Ramos (cell line): ENCODE results near the gene RUNX3.

Experiments used
- in situ Hi-C: fragments of 300-500 bp; cut with MboI; formaldehyde crosslinking; loops from one replicate; pipeline ENCODE4 v1.14.3; 2022; ENCODE audit warnings: low sequenced_read_pairs; ENCODE audit not compliant: unreplicated experiment

The RUNX3 gene

DNA sequence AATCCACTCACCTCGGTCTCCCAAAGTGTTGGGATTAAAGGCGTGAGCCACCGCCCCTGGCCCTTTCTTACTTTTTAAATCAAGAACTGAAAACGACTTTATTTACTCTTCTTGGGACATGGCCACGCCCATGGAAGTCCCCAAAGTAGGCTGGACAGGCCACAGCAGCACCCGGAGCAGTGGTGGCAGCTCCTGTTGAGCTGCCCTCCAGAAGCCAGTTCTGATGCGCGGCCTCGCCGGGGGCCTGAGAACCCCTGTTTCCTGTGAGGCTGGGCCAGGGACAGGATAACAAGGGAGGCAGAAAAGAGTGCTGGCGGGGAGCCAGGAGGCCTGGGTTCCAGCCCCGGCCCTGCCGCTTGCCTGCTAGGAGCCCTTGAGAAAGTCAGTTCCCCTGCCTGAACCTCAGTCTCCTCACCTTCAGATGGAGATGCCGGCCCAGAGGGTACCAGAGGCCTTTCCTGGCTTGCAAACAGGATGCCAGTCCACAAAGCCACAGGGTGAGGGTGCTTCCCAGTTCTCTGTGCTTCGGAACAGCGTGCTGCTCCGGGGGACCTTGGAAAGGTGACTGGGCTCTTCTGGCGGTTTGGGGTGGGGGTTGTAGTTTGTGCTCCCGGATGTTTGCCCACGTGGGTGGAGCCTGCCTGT is 59.4 kb downstream of the RUNX3 start:
- in situ Hi-C loops, result no loop called here

DNA sequence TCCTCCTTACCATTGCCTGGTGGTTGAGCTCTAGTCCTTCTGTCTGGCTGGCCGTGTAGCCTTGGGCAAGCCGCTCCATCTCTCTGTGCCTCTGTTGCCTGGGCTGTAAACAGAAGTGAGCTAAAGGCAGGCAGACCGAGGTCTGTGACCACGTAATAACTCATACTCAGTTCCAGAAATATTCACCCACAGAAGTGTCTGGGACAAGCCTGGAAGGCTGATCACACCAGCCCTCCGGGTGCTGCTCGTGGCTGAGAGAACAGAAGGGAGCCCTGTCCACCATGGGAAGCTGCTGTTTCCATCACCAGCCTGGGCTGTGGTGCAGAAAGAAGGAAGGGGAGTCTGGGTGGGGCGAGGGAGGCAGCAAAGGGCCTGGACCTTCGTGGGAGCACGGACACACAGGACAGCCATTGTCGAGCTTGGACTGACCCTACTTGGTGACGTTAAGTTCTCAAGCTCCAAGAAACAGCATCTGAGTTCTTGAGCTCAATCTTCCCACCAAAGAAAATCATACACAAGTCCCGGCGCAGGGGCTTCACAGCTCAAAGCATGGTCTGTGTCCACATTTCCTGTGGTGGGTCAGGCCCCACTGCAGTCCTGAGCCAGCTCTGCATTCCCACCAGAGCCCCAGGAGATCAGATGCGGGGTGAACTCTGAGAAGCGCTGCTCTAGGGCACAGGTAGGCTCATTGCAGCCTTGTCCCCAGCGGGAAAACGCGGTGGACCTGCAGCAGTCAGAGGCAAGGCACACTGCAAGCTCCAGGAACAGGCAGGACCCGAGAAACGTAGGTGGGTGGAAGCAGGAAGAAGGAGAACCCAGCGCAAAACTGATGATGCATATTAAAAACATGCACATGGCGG is 61.8 kb downstream of the RUNX3 start:
- in situ Hi-C loops, result no loop called here

DNA sequence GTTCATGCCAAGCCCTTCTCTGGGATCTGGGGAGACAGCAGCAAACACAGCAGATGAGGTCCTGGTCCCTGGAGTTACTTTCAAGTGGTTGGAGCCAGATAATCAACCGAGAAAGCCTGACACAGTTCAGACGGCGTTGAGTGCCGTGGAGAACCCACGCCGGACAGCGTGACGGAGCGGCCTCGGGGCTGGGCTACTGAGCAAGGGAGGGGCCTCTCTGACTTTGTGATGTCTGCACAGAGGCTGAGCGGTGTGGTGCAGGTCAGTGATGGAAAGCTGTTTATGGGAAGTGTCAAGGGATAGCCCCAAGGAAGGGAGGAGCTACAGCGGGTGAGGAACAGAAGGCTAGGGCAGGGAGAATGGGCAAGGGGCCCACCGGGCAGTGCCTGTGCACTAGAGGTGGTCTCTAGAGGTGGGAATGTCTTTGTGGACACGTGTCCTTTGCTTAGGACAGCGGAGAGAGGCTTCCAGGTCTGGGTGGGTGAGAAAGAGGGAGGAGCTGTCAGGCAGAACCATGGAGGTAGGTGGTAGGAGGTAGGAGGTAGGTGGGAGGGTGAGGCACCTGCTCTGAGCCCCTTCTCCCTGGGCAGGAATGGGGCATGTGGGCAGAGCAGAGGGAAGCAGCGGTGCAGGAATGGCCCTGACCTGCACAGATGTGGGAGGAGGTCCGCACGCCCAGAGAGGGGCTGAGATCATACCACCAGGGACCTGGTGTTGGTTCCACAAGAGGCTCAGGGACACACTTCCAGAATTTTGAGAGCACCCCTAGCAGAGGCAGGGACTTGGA is 62.8 kb downstream of the RUNX3 start:
- in situ Hi-C loops, result no loop called here

DNA sequence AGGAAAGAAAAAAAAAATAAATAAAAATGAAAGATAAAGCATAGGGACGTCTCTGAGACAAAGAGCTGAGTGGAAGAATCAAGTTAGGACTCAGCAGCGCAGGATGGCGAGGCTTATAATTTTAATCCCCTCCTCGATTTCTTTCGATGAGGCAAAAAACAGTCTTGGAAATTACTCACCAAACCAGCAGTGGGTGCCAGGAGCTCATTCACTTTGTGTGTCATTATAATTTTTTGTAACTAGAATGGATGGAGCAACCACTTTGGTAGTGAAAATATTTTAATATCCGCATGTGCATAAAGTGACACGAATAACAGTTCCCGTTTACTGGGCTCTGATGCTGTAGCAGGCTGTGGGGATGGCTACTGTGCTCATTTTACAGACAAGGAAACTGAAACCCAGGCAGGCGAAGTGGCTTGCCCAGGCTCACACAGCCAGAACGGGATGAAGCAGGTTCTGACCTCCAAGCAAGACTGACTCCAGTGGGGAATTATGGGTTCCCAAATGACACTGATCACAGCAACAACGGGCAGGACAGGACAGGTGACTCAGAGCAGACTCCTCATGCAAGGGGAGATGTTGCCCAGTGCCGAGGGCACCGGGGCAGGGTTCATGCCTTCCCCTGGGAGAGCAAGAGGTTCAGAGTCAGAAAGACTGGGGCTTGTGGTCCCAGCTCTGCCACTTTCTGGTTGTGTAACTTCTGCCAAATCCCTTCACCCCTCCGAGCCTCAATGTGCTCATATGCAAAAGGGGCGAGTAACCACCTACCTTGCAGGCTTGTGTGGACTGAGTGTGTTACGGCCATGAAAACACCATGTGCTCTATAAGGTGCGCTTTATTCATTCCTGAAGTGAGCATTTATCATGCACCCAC is 63.6 kb downstream of the RUNX3 start:
- in situ Hi-C loops, result no loop called here

DNA sequence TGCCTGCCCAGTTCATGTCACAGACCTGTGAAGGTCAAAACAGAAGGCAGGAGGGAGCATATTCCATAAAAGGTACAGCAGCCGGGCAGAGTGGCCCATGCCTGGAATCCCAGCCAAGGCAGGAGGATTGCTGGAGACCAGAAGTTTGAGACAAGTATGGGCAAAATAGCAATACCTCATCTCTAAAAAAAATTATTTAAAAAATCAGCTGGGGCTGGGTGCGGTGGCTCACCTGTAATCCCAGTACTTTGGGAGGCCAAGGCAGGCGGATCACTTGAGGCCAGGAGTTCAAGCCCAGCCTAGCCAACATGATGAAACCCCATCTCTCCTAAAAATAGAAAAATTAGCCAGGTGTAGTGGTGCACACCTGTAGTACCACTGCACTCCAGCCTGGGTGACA is 64.5 kb downstream of the RUNX3 start:
- in situ Hi-C loops, result no loop called here

DNA sequence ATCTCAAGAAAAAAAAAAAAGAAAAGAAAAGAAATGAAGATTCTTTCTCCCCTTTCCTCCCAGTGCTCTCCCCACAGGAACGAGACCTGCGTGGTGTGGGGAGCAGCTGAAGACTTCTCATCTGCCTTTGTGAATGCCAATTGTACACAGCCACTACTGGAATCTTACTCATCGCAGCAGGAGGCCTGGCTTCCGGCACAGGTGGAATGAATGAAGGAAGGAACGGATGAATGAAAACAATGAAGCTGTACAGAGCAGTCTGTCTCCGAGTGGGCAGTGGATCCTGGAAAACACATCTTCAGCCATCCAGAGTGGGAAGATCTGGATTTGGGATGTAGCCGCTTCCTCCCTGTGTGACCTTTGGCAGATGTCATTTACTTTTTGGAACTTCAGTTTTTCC is 64.9 kb downstream of the RUNX3 start:
- in situ Hi-C loops, result no loop called here

DNA sequence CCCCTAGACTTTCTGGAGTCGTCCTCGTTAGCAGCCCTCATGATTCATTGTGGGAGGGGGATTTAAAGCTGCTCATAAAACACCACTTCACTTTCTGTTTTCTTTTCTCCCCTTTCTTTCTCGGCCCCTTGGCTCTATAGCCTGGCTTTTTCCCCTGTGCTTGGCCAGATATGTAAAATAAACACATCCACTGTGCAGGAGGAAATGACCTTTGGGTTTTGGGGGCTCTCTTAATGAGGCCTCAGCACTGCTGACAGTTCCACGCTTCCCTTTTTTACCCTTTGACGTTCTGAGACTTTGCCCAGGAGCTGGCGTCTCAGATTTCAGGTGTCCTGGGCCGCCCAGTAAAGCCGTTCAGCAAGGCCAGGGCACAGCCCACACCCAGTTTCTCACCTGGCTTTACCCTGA is 65.7 kb downstream of the RUNX3 start:
- in situ Hi-C loops, result no loop called here

DNA sequence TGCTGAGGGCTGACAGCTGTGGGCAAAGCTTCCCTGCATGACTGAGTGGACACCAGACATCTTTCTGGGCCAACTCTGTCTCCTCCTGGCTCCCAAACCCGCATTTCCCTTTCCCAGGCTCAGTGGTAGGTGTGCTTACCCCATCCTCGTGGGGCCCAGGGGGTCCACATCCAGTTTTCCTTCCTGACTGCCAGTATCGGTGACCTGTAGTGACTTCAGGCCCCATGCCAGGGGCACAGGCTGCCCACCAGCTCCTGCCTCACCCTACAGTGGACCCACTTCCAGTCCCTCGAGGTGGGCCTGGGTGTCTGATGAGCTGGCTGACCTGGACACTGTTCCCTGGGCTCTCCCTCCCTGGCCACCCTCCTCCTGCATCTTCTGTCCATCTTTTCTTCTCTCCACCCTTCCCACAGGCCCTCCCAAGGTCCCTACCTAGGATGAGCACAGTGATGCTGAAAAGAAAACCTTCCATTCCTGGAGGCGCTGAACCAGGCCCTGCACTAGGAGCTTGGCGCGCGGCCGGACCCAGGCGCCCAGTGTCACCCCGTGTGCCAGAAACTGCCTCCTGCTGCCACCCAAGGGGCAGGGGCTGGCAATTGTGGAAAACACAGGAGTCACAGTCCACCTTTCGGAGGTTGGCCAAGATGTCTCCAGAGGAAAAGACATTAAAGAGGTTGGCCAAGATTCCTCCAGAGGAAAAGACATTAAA is 67.1 kb downstream of the RUNX3 start:
- in situ Hi-C loops, result no loop called here

DNA sequence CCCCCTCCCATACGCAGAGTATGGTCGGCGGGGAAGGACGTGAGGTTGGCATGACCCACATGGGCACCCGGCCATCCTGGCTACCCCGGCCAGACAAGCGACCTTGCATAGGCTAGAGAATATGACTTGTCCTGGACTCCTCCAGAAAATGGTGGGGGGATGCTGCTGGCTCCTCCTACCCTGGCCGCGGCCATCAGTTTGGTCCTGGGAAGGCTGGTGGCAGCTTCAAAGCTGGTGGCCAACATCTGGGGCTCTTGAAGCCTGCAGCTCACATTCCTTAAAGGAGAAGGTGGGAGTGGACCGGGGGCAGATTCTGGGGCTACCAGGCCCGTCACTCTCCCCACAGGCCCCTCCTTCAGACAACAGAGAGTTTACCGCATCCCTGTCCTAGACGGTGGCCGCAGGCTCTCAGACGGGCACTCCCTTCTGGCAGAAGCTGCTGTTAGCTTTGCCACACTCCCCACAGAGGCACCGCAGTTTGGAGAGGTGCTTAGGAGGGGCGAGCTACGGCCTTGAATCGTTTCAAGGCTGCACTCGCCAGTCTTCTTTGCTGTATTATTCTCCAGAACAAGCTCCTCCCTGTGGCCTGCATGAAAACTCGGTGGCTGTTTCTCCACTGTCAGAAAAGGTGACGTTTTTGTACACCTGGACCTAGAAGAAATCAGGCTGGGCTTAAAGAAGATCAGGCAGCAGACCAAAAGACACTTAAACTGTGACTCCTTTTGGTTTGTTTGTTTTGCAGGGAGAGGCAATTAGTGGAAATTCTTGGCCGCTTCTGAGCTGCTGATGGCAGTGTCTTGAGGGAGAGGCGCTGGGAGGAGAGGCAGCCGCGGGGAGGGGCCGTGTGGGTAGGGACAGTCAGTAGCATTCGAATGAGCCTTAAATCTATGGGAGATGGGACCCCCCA is 68.0 kb downstream of the RUNX3 start:
- in situ Hi-C loops, result no loop called here

DNA sequence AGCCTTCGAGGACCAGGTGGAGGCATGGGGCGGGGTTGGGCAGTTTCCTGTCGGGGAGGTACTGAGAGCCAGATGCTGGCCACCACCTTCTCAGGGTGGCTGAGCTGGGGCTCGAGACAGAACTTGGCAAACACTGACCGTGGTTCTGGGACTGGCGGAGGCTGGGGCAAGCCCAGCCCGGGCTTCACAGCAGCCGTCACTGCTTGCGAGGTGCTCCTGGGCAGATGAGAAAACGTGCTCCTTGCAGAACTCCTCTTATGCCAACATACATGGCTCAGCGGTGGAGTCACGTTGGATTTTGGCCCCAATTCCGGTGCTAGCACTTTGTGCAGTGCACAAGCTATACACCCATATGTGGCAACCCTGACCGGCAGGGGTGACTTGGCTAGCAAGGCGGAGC is 69.2 kb downstream of the RUNX3 start:
- in situ Hi-C loops, result no loop called here

DNA sequence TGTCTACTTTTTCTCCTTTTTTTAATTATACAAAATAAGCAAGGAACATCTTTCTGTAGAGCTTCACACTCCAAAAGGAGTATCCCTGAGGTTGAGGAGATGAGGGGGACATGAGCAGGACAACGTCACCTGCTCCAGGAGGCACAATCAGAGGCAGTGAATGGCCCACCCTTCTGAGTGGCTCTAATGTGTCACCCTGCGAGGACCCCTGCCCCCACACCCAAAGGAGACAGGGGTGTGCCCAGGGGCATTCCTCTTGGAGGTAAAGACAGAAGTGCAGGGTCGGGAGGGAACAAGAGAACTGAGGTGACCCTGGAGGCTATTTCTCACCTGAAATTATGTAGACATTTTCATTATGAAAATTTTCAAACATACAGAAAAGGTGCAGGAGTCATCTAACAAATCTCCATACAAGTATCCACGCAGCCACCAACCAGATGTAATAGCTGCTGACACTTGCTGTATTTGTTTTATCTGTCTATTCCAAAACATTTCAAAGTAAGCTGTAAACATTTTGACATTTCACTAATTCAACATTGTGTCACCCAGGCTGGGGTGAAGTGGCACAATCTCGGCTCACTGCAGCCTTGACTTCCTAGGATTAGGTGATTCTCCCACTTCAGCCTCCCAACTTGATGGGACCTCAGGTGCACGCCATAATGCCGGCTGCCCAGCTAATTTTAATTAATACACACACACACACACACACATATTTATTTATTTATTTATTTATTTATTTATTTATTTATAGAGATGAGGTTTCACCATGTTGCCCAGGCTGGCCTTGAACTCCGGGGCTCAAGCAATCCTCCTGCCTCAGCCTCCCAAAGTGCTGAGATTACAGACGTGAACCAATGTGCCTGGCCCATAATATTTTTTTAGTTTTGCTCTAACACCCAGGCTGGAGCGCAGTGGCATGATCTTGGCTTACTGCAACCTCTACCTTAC is 70.7 kb downstream of the RUNX3 start:
- in situ Hi-C loops, result loop anchor here (10.0 kb wide), 1 partner anchor 195 kb away; no protein-coding TSS in a partner anchor

DNA sequence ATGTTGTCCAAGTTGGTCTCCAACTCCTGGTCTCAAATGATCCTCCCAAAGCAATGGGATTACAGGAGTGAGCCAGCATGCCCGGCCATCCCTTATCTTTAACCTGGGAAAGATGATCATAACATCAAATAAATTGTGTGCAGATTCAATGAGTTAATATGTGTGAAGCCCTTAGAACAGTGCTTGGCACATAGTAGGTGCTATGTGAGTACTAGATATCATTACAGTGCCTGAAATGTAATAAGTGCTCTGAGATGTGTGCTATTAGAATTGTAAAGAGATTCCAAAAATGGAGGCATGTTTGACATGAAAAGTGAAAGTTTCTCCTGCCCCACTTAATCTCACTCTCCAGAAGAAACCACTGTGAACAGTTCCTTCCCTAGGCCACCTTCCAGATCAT is 71.8 kb downstream of the RUNX3 start:
- in situ Hi-C loops, result loop anchor here (10.0 kb wide), 1 partner anchor 197 kb away; no protein-coding TSS in a partner anchor

DNA sequence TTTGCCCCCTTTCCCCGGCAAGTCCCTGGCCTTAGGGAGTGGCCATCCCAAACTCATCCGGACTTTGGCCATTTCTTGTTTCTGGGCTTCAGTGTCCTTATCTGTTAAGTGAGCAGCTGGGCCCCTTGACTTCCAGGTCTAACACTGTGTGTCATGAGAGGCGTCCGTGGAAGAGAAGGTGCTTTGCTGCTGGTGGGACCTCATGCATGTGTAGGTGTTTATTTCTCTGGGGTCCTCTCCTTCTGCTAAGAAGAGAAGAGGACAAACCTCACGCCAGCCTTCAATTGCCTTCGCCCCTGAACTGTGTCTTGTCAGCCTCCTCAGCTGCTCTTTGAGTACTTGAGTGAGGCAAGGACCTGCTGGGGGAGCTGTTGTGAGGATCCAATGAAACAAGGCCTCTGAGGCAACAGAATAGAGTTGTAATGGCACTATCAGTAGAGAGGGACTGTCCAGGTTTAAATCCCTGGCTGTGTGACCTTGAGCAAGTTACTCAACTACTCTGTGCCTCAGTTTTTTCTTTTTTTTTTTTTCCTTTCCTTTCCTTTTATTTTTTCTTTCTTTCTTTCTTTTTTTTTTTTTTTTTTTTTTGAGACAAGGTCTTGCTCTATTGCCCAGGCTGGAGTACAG is 72.5 kb downstream of the RUNX3 start:
- in situ Hi-C loops, result loop anchor here (10.0 kb wide), 1 partner anchor 197 kb away; no protein-coding TSS in a partner anchor

DNA sequence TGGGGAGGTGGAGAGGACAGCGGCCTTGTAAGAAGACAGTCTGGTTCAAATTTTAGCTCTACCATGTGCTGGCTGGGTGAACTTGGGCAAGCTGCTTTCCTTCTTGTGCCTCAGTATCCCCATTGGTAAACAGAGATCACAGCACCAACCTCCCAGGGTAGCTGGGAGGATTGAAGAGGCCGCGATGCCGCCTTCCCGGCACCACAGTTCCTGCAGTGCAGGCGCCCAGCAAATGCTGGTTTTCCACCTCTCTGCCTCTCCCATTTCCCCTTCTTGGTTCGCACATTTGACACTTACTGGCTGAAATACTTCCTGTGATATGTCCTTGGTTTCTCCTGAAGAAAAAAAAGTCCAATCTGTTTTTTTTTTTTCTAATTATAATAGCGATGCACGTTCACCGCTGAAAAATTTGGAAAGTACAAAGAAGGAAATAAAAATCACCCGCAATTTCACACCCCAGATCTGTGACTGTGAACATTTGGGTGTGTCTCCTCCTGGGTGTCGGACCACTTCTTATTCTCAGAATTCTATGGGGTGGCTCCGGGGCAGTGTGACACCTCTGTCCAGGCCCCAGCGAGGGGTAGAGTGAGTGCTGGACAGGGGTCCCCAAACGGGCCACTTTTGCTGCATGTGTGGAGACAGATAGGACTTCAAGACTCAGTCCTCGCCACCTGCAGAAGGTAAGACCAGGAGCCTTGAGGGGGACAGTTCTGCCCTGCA is 73.1 kb downstream of the RUNX3 start:
- in situ Hi-C loops, result loop anchor here (10.0 kb wide), 1 partner anchor 198 kb away; no protein-coding TSS in a partner anchor

DNA sequence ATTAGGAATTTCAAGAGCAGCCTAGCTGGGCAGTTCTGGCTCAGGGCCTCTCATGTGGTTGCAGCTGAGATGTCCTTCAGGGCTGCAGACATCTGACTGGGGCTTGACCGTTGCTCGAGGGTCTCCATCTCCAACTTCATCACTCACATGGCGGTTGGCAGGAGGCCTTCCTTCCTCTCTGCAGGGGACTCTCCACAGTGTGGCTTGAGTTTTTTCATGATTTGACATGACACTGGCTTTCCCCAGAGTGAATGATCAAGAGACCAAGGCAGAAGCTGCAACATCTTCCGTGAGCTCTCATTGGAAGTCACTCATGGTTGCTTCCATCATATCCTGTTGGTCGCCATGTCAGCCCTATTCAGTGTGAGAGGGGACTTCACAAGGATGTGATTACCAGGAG is 74.6 kb downstream of the RUNX3 start:
- in situ Hi-C loops, result loop anchor here (10.0 kb wide), 1 partner anchor 199 kb away; no protein-coding TSS in a partner anchor

DNA sequence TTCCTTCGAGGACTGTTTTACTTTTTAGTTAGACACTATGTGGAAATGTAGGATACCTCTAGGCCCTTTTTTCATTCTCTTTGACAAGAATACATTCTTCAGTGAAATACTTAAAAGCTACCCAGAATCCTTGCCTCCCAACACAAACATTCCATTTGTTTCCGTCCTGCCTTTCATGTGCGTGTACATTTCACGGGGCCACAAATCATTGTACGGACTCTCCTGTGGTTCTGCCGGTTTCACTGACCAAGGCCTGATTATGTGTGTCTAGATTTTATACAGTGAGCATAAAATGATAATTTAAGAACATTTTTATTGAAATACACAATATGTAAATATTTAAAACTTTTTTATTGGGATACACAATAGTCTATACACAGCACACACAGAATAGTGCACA is 76.4 kb downstream of the RUNX3 start:
- in situ Hi-C loops, result loop anchor here (10.0 kb wide), 1 partner anchor 201 kb away; no protein-coding TSS in a partner anchor
